Stomach (tissue), 9 donors: ENCODE results near the gene RGS6. TPM values are rescaled to one million over a fixed set of nuclear protein-coding genes. Genes with fewer than 3 reads are reported as not detected.

Experiments
- DNase-seq, 2 donors: peaks; one replicate each; pipeline versions ENCODE4 v3.0.0 to v3.0.0-alpha.2; 2013 to 2019
- H3K27ac ChIP-seq, 5 donors: fragments of 200-600 bp in 4 of 5; sonication (generic) in 4 of 5; one replicate each; pipeline ENCODE4 v1.5.1; 2013 to 2019; ENCODE audit warnings: mild to moderate bottlenecking in 1 of 5, moderate library complexity in 1 of 5
- H3K27me3 ChIP-seq, 3 donors: fragments of 200-600 bp; sonication (generic); one replicate each; pipeline ENCODE4 v1.5.1; 2017 to 2019; ENCODE audit warnings: mixed run types in 1 of 3
- H3K36me3 ChIP-seq, 4 donors: fragments of 200-600 bp; sonication (generic); 1 replicate in 3 of 4; 2 replicates in 1 of 4; pipeline ENCODE4 v1.5.1; 2016 to 2019
- H3K4me1 ChIP-seq, 4 donors: fragments of 200-600 bp; sonication (generic); one replicate each; pipeline ENCODE4 v1.5.1; 2016 to 2019
- H3K4me3 ChIP-seq, 4 donors: fragments of 200-600 bp; sonication (generic) in 3 of 4; one replicate each; pipeline ENCODE4 v1.5.1; 2016 to 2019; ENCODE audit warnings: mild to moderate bottlenecking in 1 of 4
- H3K9me3 ChIP-seq, 4 donors: fragments of 200-600 bp; sonication (generic); one replicate each; pipeline ENCODE4 v1.5.1; 2016 to 2019
- CTCF ChIP-seq, 7 experiments: fragments of 450-650 bp in 4 of 7; fragments of 200-600 bp in 3 of 7; sonication (generic) in 3 of 7; IDR thresholded peaks; one replicate each; pipeline ENCODE4 v1.5.1; 2016 to 2019; ENCODE audit warnings: antibody characterized with exemption in 7 of 7, control low read depth in 2 of 7, mild to moderate bottlenecking in 1 of 7
- EP300 ChIP-seq: sonication (generic); formaldehyde crosslinking; IDR thresholded peaks from one replicate; pipeline ENCODE4 v1.6.1; 2017; ENCODE audit warnings: antibody characterized with exemption
- POLR2A ChIP-seq, 4 donors: fragments of 450-650 bp; IDR thresholded peaks; one replicate each; pipeline ENCODE4 v1.6.1; 2016; ENCODE audit warnings: antibody characterized with exemption in 4 of 4, control low read depth in 2 of 4, mild to moderate bottlenecking in 1 of 4, moderate library complexity in 1 of 4
- POLR2AphosphoS5 ChIP-seq, 3 donors: sonication (generic); formaldehyde crosslinking; IDR thresholded peaks; one replicate each; pipeline ENCODE4 v1.6.1; 2016; ENCODE audit warnings: antibody characterized with exemption in 3 of 3
- WGBS, 5 donors: extraction: QIAGEN DNeasy Blood & Tissue Kit in 3 of 5; methylation state at CpG; one replicate each; pipeline versions ENCODE4 v1.1.5 to v1.1.7; 2013 to 2018; 5-methylcytosine and 5-hydroxymethylcytosine counted together
- intact Hi-C: fragments of 100-400 bp; cut with DNase I; formaldehyde crosslinking; loops from one replicate; pipeline ENCODE4 v1.15.1; 2023; ENCODE audit warnings: low total_unique reads
- polyA plus RNA-seq, 3 donors: library from polyadenylated mRNA; stranded (reverse); fragments of 200-250 nt; gene quantifications; one replicate each; pipeline ENCODE4 v1.2.3, GENCODE V29; 2013
- total RNA-seq, 5 donors: library from RNA; depleted of rRNA; stranded (reverse); fragments of >200 nt; gene quantifications; one replicate each; pipeline versions ENCODE4 v1.1.0 to v1.2.3, GENCODE V29; 2014 to 2016
- donor health status: healthy with polysubstance abuse.
- donor health status: Bipolar disorder and iron deficiency.
- donor health status: healthy.

Gene RGS6
- total and polyA plus RNA-seq, 8 donors, result 0.25 to 18.0 (median 0.92) TPM; not detected in 1

GRCh38 chr14:72253503-72253902 lies 321.3 kb downstream of the RGS6 start:
- TF ChIP-seq CTCF (IDR thresholded peaks at IDR 0.05), result no peak
- no peak for TF ChIP-seq EP300
- TF ChIP-seq POLR2A (IDR thresholded peaks at IDR 0.05), result no peak
- TF ChIP-seq POLR2AphosphoS5 (IDR thresholded peaks at IDR 0.05), result no peak
- no peak overlapping the region for H3K27ac ChIP-seq
- WGBS, 5 donors, result 86 to 95% (median 93%) methylated on average over 2 of the region's 2 CpGs
- DNase-seq, result no peak
- H3K27me3 ChIP-seq, result no peaks in the 10 kb centered on the region
- no peaks in the 10 kb centered on the region for H3K4me1 ChIP-seq
- intact Hi-C loops, result no loop called here
- H3K36me3 ChIP-seq, result no peaks in the 10 kb centered on the region
- H3K9me3 ChIP-seq, result peaks cover 0 to 5% (median 0%) of the 10 kb centered on the region in 4 donors
- no peak overlapping the region for H3K4me3 ChIP-seq

GRCh38 chr14:72254202-72254936 lies 322.1 kb downstream of the RGS6 start:
- no peak for TF ChIP-seq CTCF (IDR thresholded peaks at IDR 0.05)
- TF ChIP-seq POLR2A (IDR thresholded peaks at IDR 0.05), result no peak
- TF ChIP-seq POLR2AphosphoS5 (IDR thresholded peaks at IDR 0.05), result no peak
- no peak for TF ChIP-seq EP300
- Histone ChIP-seq H3K4me1 (no peaks in the 10 kb centered on the region), H3K4me3 (no peak overlapping the region), H3K27me3 (no peaks in the 10 kb centered on the region), H3K9me3 (peaks cover 0 to 5% (median 0%) of the 10 kb centered on the region in 4 donors), H3K36me3 (no peaks in the 10 kb centered on the region), H3K27ac (no peak overlapping the region)
- intact Hi-C loops, result no loop called here
- 76 to 92% (median 90%) methylated on average over 2 of the region's 2 CpGs for WGBS, 5 donors
- no peak for DNase-seq

- H3K27me3 ChIP-seq, result no peaks in the 10 kb centered on the region
- H3K9me3 ChIP-seq, result peaks cover 0 to 5% (median 0%) of the 10 kb centered on the region in 4 donors
- intact Hi-C loops, result no loop called here
- no peak overlapping the region for H3K4me3 ChIP-seq
- no peak for DNase-seq
- TF ChIP-seq CTCF (IDR thresholded peaks at IDR 0.05) (no peak), EP300 (no peak), POLR2AphosphoS5 (IDR thresholded peaks at IDR 0.05) (no peak)
- H3K27ac ChIP-seq, result no peak overlapping the region
- 67 to 76% (median 70%) methylated on average over 4 of the region's 4 CpGs for WGBS, 5 donors
- no peaks in the 10 kb centered on the region for H3K36me3 ChIP-seq
- no peaks in the 10 kb centered on the region for H3K4me1 ChIP-seq
Observed at GRCh38 chr14:72254937-72255472, 322.8 kb downstream of the RGS6 start.

- H3K9me3 ChIP-seq, result peaks cover 0 to 5% (median 0%) of the 10 kb centered on the region in 4 donors
- intact Hi-C loops, result no loop called here
- H3K4me3 ChIP-seq, result no peak overlapping the region
- H3K4me1 ChIP-seq, result no peaks in the 10 kb centered on the region
- no peak overlapping the region for H3K27ac ChIP-seq
- no peaks in the 10 kb centered on the region for H3K27me3 ChIP-seq
- WGBS, 5 donors, result 36 to 100% (median 97%) methylated on average over 1 of the region's 1 CpG
- no peak for TF ChIP-seq POLR2A (IDR thresholded peaks at IDR 0.05)
- TF ChIP-seq EP300, result no peak
- no peak for TF ChIP-seq POLR2AphosphoS5 (IDR thresholded peaks at IDR 0.05)
- TF ChIP-seq CTCF (IDR thresholded peaks at IDR 0.05), result no peak
- H3K36me3 ChIP-seq, result no peaks in the 10 kb centered on the region
- no peak for DNase-seq
Observed at GRCh38 chr14:72256055-72256454, 323.8 kb downstream of the RGS6 start.
